OCI-LY1 (cell line): Measurements from ENCODE around the gene NCOR1.

Experiments used
- CTCF ChIP-seq: fragments of 200-600 bp; sonication (generic), shearing (Covaris generic); IDR thresholded peaks from 2 replicates; pipeline ENCODE4 v1.5.1; 2017; ENCODE audit warnings: mild to moderate bottlenecking, antibody characterized with exemption, low read length, moderate library complexity, mixed read lengths
- EZH2 ChIP-seq: fragments of 200-600 bp; sonication (generic), shearing (Covaris generic); IDR thresholded peaks from 2 replicates; pipeline ENCODE4 v1.8.0; 2017; ENCODE audit warnings: borderline replicate concordance, mixed run types, mild to moderate bottlenecking, antibody characterized with exemption, low read length, moderate library complexity, mixed read lengths

DNA sequence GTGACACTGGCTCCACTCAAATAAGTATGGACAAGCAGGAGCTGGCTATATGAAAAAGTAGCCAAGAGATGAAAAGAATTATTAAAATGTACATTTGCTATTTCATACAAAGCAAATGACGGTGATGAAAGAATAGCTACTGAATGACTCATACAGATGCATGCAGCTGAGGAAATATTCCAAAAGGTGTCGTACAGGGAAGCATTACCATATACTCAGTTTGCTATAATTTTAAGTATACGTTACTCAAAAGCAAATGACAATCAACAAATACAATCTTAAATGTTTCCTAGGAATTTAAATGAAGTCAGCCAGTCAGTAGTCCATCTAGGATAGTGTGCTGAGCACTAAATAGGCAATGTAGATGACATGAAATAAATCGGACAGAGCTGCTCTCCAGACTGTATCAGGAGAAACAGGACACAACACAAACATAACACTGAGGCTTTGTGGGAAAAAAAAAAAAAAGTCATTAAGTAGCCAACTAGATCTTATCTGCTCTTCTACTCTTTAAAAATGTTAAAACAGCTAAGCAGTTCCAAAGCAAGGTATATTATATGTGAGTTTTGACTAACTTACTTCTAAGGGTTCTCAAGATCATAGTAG is 65.0 kb downstream of the NCOR1 start:
- TF ChIP-seq CTCF (no peak), EZH2 (no peak)
